ENCODE data around the gene ASIC2.

- TF ChIP-seq HOXA7 (CRISPR knock-in tag; IDR thresholded peaks at IDR 0.05; ENCODE audit: borderline replicate concordance) (no peak), ZNF10 (tag by site-specific recombination; IDR thresholded peaks at IDR 0.05) (no peak), ZNF792 (tag by site-specific recombination; IDR thresholded peaks at IDR 0.05) (no peak), PBX3 (CRISPR knock-in tag; IDR thresholded peaks at IDR 0.05) (no peak), CTCF (tag by site-specific recombination; IDR thresholded peaks at IDR 0.05) (no peak), ZNF302 (tag by site-specific recombination; IDR thresholded peaks at IDR 0.05; ENCODE audit: low read depth) (no peak), ZNF501 (tag by site-specific recombination; IDR thresholded peaks at IDR 0.05) (no peak), ZNF596 (tag by site-specific recombination; IDR thresholded peaks at IDR 0.05) (no peak), ZNF174 (tag by site-specific recombination; IDR thresholded peaks at IDR 0.05) (no peak), SETDB1 (IDR thresholded peaks at IDR 0.05; ENCODE audit: insufficient read length, low read length) (no peak)
Observed at GRCh38 chr17:33112763-33113162, 180.3 kb downstream of the ASIC2 start.
